Measurements from ENCODE around the gene SLC28A1.

SLC28A1 gene

GRCh38 chr15:84970843-84971242 lies 86.4 kb downstream of the SLC28A1 start:
- no peak overlapping the region for H3K27ac ChIP-seq
- TF ChIP-seq CTCF (IDR thresholded peaks at IDR 0.05) (no peak), ZFX (IDR thresholded peaks at IDR 0.05; ENCODE audit: borderline replicate concordance) (no peak)

DNA sequence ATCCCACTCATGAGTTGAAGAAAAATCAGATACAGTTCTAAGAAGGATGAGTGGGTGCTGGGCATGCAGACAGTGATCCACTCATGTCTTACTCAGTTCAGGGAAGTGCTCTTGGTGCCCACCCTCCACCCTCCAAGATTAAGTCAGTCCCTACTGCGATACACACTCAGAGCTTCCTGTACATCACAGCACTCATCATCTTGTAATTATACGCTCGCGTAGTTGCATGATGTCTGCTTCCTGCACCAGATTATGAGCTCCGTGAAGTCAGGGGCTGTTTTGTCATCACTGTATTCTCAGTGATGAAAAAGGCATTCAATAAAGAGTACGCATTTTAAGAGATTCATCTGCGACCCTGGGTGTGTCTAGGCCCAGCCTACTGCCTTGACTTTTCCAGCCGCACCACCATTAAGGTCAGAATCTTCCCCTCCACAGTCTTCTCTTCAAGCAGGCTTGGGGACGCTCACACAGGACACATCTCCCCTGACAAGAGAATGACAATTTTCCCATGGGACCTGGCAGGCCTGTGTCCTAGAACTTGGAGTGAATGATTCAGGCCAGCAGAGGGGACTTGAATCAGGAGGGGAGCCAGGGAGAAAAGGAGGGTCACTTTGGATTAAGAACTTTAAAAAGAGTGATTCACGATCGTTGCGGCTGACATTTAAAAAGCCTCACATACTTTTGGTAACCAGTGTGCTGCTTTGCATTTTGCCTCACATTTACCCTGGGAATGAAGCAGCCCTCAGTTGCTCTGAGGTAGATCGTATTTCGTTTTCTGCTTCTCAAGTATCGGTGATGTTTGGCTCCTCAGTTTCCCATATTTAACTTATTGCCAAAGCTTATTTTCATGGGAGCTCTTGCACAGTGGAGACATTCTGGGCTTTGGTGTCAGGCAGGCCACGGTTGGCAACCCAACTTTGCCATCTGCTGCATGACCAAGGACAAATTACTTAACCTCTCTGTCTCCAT lies 89.3 kb downstream of the SLC28A1 start:
- no peak overlapping the region for H3K27ac ChIP-seq
- no peak for TF ChIP-seq ZFX (IDR thresholded peaks at IDR 0.05; ENCODE audit: borderline replicate concordance)
- TF ChIP-seq CTCF (IDR thresholded peaks at IDR 0.05), result no peak

DNA sequence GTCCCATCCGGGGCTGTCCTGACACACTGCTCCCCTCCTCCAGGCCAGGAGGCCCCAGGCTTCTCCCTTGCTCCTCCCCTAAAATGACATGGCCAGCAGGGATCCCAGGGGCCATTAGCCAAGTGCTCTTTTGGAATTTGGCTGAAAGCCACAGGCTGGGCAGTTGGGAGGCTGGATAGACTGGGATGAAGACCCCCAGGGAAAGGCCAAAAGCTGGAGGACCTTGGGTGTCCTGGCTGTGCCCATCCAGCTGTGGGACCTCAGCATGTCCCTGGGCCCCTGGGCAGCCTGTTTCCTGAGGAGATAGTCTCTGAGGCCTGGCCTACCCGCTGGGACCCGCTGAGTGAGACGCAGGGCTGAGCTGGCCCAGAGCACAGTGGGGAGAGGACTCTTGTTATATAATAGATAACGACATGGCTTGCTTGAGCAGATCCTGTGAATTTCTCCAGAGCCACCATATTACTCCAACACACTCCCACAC lies 91.4 kb downstream of the SLC28A1 start:
- TF ChIP-seq CTCF (IDR thresholded peaks at IDR 0.05) (no peak), ZFX (IDR thresholded peaks at IDR 0.05; ENCODE audit: borderline replicate concordance) (no peak)

GRCh38 chr15:84976746-84977345 lies 92.4 kb downstream of the SLC28A1 start:
- no peak for TF ChIP-seq ZFX (IDR thresholded peaks at IDR 0.05; ENCODE audit: borderline replicate concordance)
- no peak for TF ChIP-seq CTCF (IDR thresholded peaks at IDR 0.05)
- H3K27ac ChIP-seq, result no peak overlapping the region

More for the DNA sequence above, 91.4 kb downstream of the SLC28A1 start:
- H3K27ac ChIP-seq, result no peak overlapping the region

- TF ChIP-seq CTCF (IDR thresholded peaks at IDR 0.05) (no peak), ZFX (IDR thresholded peaks at IDR 0.05; ENCODE audit: borderline replicate concordance) (no peak)
- peak overlapping the region; percentile 87 for H3K27ac ChIP-seq
Measured at GRCh38 chr15:84979651-84980050, 95.2 kb downstream of the SLC28A1 start.

DNA sequence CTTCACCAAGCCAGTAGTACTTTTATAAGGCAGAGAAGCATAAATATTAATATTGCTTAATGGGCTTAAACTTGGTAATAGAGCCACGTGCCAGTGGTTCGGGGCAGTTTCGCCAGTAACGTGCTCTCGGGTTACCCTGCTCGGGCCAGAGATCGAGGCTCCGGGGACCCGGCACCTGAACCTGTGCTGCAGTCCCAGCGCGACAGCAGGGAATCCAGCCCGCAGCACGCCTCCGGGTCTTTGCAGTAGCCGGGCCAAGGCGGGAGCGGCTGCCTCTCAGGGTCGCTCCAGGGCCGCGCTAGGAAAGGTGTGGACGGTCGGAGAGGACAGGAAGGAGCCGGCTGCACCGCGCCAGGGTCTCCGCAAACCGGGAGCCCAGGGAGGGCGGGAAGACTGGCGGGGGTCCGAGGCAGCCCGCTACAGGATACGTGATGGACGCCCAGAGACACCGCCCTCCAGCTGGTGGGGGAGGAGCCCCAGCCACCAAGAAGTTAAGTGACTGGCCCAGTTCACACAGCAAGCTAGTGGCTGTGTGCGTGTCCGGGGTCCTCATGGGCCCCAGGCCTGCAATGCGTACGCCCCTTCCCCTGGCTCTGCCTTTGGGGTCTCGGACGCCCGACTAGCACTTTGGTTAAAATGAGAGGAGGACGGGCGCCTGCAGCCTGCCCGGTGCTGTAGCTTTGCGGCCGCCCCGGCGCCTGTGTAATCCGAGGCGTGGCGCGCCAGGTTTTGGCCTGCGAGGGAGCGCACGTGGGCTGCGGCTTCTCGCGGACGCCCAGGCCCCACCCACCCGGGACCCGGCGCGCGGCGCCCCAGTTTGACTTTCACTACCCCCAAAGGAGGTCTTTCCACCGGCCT lies 96.0 kb downstream of the SLC28A1 start:
- TF ChIP-seq CTCF (IDR thresholded peaks at IDR 0.05), result no peak
- no peak for TF ChIP-seq ZFX (IDR thresholded peaks at IDR 0.05; ENCODE audit: borderline replicate concordance)
- H3K27ac ChIP-seq, result peak overlapping the region; percentile 87

All from 22Rv1 (cell line).